ENCODE data around the gene MRPL43. TPM values are rescaled to one million over a fixed set of nuclear protein-coding genes. Genes with fewer than 3 reads are reported as not detected.

Gene MRPL43
- polyA plus RNA-seq, 1 experiment, result 72.3 TPM

- TF ChIP-seq CTCF (IDR thresholded peaks at IDR 0.05; ENCODE audit: low read depth, low read length), result no peak
- Histone ChIP-seq H3K27me3 (ENCODE audit: control insufficient read depth, insufficient read depth, low read length) (no peaks in the 10 kb centered on the region), H3K9me3 (ENCODE audit: control insufficient read depth, insufficient read depth, low read length) (no peaks in the 10 kb centered on the region), H3K27ac (ENCODE audit: low read depth, low read length) (no peak overlapping the region), H3K4me3 (ENCODE audit: low read depth, low read length) (no peak overlapping the region)
- CTCF ChIA-PET, result interaction anchor here (0.5 to 1.4 kb wide), 4 partner anchors 9 to 36 kb away, joined by 3 to 7 read pairs (median 4); no protein-coding TSS in a partner anchor
- DNase-seq (ENCODE audit: low read depth, low spot score), result no peak
- POLR2A ChIA-PET, result interaction anchor here (0.6 kb wide), 1 partner anchor 26 kb away, joined by 7 read pairs; no protein-coding TSS in a partner anchor
Observed at GRCh38 chr10:101022967-101023705, 35.8 kb upstream of the MRPL43 start.

- H3K4me3 ChIP-seq (ENCODE audit: low read depth, low read length), result no peak overlapping the region
- TF ChIP-seq CTCF (IDR thresholded peaks at IDR 0.05; ENCODE audit: low read depth, low read length), result no peak
- H3K9me3 ChIP-seq (ENCODE audit: control insufficient read depth, insufficient read depth, low read length), result no peaks in the 10 kb centered on the region
- no peak for DNase-seq (ENCODE audit: low read depth, low spot score)
- H3K27ac ChIP-seq (ENCODE audit: low read depth, low read length), result no peak overlapping the region
- no peaks in the 10 kb centered on the region for H3K27me3 ChIP-seq (ENCODE audit: control insufficient read depth, insufficient read depth, low read length)
- ChIA-PET POLR2A (no interaction called here), CTCF (no interaction called here)
Observed at GRCh38 chr10:101021692-101022251, 34.5 kb upstream of the MRPL43 start.

- POLR2A ChIA-PET, result no interaction called here
Observed at GRCh38 chr10:101021239-101021638, 33.9 kb upstream of the MRPL43 start.

GRCh38 chr10:101020427-101021075 is 33.3 kb upstream of the MRPL43 start:
- CTCF ChIA-PET, result interaction anchor here (1.2 to 3.1 kb wide), 7 partner anchors 9 to 576 kb away, joined by 3 to 46 read pairs (median 4); partner anchors contain the start of genes KAZALD1, PDZD7 and SFXN3
- POLR2A ChIA-PET, result no interaction called here
- no peak overlapping the region for H3K4me3 ChIP-seq (ENCODE audit: low read depth, low read length)
- no peaks in the 10 kb centered on the region for H3K9me3 ChIP-seq (ENCODE audit: control insufficient read depth, insufficient read depth, low read length)
- DNase-seq (ENCODE audit: low read depth, low spot score), result no peak
- no peaks in the 10 kb centered on the region for H3K27me3 ChIP-seq (ENCODE audit: control insufficient read depth, insufficient read depth, low read length)
- no peak for TF ChIP-seq CTCF (IDR thresholded peaks at IDR 0.05; ENCODE audit: low read depth, low read length)
- no peak overlapping the region for H3K27ac ChIP-seq (ENCODE audit: low read depth, low read length)

More at GRCh38 chr10:101021239-101021638, 33.9 kb upstream of the MRPL43 start:
- H3K27me3 ChIP-seq (ENCODE audit: control insufficient read depth, insufficient read depth, low read length), result no peaks in the 10 kb centered on the region
- CTCF ChIA-PET, result no interaction called here
- DNase-seq (ENCODE audit: low read depth, low spot score), result no peak
- H3K9me3 ChIP-seq (ENCODE audit: control insufficient read depth, insufficient read depth, low read length), result no peaks in the 10 kb centered on the region
- no peak overlapping the region for H3K4me3 ChIP-seq (ENCODE audit: low read depth, low read length)
- TF ChIP-seq CTCF (IDR thresholded peaks at IDR 0.05; ENCODE audit: low read depth, low read length), result no peak
- no peak overlapping the region for H3K27ac ChIP-seq (ENCODE audit: low read depth, low read length)

GRCh38 chr10:101019440-101019703 is 32.1 kb upstream of the MRPL43 start:
- Histone ChIP-seq H3K27ac (ENCODE audit: low read depth, low read length) (no peak overlapping the region), H3K27me3 (ENCODE audit: control insufficient read depth, insufficient read depth, low read length) (no peaks in the 10 kb centered on the region), H3K4me3 (ENCODE audit: low read depth, low read length) (no peak overlapping the region), H3K9me3 (ENCODE audit: control insufficient read depth, insufficient read depth, low read length) (no peaks in the 10 kb centered on the region)
- CTCF ChIA-PET, result interaction anchor here (0.6 to 6.6 kb wide), 21 partner anchors 10 to 739 kb away, joined by 3 to 271 read pairs (median 4); partner anchors contain the start of genes KAZALD1, LZTS2, PDZD7 and SFXN3
- POLR2A ChIA-PET, result interaction anchor here (1.0 to 1.5 kb wide), 5 partner anchors 13 to 484 kb away, joined by 3 to 4 read pairs (median 3); partner anchors contain the start of genes HIF1AN and KAZALD1
- TF ChIP-seq CTCF (IDR thresholded peaks at IDR 0.05; ENCODE audit: low read depth, low read length), result no peak
- DNase-seq (ENCODE audit: low read depth, low spot score), result no peak

Measured in AG04450 (cell line).